GM21825 (cell line): ENCODE data around the gene SMIM45.
"Not testable (repeated sequence)": the region's sequence is repeated elsewhere in the genome, so short reads cannot be mapped to it uniquely, and the experiment has no call there.

Experiments
- ATAC-seq: cut with Tn5 transposase; IDR thresholded peaks from one replicate; pipeline ENCODE4 v1.9.1; 2021; ENCODE audit warnings: mild to moderate bottlenecking, moderate library complexity; ENCODE audit not compliant: unreplicated experiment

The SMIM45 gene

DNA sequence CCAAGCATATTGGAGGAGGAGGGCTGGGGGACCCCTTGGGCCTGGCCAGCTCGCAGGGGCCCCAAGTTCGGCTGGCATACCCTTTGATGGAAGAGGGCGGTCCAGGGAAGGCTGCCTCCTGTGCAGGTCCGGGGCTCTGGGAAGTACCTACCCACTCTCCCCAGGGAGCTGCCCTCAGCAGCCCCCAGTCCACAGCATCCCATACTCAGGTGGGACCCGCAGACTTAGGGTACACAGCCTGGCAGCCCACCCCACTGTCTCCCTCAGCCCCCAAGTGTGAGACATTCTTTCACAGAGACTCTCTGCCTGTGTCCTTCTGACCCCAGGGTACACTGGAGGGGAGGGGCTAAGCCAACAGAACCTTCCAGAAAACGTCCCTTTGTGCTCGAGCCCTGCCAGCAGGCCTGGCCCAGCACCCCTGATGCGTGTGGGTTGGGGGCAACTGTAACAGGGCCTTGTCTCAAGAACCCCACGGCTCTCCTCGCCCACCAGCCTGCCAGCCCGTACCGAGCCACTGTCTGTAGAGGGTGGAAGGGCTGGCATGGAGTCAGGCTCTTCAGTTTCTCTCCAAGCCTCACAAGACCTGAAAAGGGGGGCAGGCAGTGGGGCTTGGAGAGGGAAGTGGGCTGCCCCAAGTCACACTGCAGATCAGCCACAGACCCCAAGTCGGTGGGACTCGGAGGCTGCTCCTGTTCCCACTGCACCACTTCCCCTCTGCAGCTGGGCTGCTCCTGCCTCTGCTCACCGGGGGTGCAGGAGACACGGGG, 18.4 kb upstream of the SMIM45 start:
- no peak for ATAC-seq

DNA sequence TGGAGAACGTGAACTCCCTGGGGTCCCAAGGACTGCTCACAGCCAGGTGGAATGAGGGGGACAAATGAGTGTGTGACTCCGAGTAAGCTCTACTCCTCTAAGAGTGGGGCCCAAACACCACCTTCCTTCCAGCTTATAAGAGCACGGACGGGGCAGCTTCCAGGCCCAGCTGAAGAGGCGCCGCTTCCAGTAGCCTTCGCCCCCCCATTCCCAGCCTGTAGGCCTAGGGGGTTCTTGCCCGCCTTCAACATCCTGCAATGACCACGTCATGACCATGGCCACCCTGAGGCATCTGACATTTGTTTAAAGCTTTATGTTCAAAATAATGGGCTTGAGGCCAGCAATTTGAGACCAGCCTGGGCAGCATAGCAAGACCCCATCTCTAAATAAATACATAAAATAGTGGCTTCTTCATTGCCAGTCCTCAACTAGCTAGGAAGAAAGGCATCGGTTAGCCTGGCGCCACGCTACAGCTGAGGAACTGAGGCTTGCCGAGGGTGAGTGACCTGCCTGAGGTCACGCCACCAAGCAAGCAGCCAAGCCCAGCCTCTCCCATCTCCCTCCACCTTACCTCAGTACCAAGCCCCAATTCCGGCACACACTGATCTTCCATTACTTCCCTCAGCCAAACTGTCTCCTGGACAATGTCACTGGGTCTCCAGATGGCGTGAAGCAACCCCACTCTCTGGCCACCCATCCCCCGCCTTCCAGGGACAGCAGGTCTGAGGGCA, 17.5 kb upstream of the SMIM45 start:
- ATAC-seq: no peak

DNA sequence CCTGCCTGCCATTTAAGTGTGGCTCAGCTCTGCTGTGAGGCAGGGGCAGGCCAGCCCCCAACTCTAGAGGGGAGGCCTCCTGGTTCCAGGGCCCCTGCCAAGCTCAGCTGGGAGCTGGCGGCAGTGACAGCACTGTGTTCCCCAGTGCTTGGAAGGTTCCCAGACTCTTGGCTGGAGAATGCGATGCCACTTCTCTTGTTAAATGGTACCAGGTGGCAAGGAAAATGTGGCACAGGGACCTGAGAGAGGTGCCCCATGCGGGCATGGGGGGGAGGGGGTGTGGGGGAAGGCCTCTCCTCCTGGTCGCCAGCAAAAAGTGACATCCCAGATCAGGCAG, 17.0 kb upstream of the SMIM45 start:
- ATAC-seq: no peak

DNA sequence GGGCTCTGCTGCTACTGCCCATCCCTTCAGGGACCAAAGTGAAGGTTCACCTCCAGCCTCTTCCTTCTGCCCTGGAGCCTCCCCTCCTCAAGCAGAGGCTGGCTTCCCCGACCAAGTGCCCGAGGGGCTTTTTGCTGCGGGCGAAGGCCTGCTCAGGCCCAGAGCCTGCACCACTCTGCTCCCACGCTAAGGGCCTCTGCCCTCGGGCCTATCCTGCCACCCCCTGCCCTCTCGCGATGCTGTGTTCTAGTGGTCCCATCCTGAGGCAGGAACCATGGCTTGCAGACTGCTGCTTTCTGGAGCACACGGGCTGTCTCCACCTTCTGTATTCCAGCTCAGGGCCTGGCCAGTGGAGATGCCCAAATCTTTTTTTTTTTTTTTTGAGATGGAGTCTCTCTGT, 16.4 kb upstream of the SMIM45 start:
- no peak for ATAC-seq

DNA sequence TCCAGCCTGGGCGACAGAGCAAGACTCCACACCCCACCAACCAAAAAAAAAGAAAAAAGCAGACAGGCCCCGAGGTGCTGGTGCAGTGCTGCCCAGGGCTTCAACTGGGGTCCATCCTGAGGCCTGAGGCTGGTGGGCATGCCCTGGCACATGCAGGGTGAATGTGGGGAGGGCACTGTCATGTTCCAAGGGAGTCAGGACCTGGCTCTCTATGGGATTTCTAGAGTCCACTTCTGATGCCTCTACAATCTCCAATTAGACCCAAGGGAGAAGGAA, 15.1 kb upstream of the SMIM45 start:
- ATAC-seq: no peak

DNA sequence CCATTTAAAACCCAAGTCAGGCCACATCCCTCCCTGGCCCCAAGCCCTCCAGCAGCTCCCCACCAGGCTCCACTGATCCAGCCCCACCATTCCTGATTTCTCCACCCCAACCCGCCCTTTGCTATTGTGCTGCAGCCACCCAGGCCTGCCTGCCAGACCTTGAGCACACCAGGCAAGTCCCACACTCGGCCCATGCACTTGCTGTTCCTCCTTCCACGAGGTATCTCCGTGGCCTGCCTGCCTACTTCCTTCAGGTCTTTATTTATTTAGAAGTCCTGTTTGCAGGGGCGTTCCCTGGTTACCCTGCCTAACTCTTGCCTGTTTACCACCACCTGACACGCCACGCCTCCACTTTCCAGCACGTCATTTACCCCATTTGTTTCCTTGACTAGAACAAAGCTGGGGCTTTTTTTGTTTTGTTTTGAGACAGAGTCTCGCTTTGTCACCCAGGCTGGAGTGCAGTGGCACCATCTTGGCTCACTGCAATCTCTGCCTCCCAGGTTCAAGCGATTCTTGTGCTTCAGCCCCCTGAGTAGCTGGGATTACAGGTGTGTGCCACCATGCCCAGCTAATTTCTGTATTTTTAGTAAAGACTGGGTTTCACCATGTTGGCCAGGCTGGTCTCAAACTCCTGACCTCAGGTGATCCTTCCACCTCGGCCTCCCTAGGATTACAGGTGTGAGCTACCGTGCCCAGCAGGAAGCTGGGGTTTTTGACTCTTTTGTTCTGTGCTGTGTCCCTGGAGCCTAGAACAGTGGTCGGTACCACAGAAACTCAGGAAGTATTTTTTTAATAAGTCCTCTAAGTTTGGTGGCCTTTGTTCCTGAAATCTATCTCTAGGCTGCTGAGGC, 11.7 kb upstream of the SMIM45 start:
- ATAC-seq: peak; percentile 47

DNA sequence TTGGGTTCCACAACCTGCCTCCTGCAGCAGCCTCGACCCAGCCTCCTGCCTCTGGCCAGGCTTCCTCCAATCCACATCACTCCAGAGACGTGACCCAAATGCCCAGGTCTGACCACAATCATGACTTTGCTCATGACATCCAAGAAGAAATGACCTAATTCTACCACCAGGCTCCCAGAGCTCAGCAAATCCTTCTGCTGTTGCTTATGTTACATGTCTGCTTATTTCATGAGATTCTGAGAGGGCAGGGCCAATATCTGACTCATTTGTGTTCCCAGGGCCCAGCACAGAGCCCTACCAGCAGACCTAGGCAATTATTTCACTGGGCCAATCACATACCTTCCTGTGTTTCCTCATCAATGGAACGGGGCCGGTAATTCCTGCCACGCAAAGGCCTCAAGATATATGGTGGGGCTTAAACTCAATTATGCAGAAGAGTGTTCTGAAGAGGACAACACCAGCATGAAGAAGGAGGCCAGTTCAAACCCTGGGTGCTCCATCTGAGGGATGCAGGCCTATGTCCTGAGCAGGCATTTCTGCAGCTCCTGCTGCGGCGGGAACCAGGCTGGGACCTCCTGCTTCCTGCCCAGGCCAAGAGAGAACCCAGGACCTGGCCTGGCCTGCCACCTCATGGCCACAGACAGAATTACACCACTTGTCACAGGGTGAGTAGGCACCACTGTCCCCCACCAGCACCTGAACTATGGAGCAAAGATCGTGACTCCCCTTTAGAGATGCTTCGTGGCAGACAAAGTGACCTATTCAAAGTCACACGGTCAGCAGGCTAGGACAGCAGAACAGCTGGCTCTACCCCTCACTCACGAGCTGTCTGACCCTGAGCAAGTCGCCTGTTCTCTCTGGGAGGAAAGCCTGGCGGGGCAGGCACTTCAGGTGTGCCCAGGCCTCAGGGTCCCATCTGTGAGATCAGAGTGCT, 10.9 kb upstream of the SMIM45 start:
- peak; percentile 34 for ATAC-seq

DNA sequence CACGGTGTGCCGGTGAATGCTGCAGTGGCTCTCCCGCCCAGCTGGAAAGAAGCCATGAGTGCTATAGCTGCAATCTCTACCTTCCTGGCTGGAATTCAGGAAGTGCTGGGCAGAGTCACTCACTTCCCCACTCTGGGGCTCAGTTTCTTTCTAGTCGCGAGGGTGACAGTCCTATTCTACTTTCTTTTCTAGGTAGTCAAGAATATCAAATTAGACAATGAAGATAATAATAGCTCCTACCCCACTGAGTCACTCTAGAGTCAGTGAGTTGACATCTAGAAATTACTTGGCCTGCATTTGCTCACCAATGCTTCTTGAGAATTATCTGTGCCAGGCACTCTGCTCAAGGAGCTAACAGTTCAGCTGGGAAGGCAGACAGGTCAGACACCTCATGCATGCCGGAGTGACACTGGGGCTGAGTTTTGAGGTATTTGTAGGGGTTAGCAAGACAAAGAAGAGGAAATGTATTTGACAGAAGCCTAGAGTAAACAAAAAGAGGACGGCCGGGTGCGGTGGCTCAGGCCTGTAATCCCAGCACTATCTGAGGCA, 8.2 kb upstream of the SMIM45 start:
- ATAC-seq: no peak

DNA sequence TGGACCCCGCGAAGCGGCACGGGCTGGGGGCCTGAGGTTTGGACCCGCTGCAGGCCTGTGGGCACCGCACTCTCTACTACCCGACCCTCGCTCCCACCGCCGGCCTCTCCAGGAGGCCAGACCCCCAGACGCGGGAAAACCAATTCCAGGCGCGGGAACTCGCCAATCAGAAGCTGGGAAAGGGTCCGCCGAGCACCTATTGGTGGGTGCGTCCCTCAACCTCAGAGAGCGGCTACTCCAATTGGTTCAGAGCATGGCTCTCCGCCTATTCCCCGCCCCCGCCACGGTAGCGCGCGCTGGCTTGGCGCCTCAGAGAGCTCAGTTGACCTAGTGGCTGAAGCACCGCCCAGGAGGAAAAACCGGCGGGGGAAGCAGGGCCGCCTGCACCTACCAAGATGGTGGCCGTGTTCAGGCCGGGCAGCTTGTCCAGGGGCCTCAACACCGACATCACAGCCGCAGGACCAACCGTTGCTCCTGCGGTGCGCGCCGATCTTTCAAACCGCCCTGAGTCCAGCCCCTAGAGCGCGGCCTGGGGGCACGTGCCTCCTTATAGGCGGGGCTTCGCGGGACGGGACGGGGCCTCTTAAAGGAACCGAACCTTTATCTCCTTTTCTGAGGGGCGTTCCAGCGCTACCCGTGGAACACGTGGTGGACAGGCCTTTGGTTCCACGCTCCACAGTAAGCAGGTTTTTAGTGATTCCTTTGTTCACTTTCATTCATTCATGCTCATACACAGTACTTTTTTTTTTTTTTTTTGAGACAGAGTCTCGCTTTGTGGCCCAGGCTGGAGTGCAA, 5.1 kb upstream of the SMIM45 start, which contains the start of gene CENPM:
TSS of gene CENPM (minus strand) at position 524 of the 795 bp plus-strand sequence. CDS start at position 448, 76 bp downstream.
- peak; percentile 67 for ATAC-seq

DNA sequence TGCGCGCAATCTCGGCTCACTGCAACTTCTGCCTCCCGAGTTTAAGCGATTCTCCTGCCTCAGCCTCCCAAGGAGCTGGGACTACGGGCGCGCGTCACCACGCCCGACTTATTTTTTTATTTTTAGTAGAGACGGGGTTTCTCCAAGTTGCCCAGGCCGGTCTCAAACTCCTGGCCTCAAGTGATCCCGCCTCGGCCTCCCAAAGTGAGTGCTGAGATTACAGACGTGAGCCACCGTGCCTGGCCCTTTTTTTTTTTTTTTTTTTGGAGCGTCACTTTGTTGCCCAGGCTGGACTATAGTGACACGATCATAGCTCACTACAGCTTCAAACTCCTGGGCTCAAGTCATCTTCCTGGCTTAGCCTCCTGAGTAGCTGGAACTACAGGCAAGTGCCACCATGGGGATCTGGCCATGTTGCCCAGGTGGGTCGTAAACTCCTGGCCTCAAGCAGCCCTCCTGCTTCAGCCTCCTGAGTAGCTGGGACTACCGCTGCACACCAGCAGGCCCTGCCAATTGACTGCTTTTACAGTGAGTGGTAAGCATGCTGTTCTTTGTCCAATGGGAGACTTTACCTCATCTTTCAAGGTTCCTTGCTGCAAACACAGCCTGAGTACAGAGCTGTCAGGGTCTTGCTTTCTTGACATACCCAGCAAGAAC, 4.4 kb upstream of the SMIM45 start:
- ATAC-seq: no peak

DNA sequence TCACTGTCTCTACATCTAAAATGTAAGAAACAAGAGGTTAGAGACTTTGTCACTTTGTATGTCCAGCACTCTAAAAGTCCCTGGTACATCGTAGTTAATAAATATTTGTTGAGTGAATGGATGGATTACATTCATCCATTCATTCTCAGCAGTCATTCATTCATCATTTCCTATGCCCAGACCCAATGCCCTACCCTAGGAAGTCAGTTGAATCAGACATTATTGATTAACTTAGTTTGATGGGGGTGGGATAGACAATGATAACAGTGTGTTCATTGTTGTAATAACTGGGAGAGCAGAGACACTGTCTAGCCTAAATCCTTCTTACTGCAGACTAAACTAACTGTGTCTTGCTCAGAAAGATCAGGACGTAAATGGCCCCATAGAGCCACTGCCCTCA, 3.8 kb upstream of the SMIM45 start:
- no peak for ATAC-seq

DNA sequence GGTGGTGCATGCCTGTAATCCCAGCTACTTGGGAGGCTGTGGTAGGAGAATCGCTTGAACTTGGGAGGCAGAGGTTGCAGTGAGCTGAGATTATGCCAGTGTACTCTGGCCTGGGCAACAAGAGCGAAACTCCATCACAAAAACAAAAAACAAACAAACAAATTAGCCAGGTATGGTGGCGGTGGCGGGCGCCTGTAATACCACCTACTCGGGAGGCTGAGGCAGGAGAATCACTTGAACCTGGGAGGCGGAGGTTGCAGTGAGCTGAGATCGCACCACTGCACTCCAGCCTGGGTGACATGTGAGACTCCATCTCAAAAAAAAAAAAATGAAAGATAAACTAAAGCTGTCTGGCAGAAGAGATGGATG, 3.0 kb upstream of the SMIM45 start:
- ATAC-seq: not testable (repeated sequence)

DNA sequence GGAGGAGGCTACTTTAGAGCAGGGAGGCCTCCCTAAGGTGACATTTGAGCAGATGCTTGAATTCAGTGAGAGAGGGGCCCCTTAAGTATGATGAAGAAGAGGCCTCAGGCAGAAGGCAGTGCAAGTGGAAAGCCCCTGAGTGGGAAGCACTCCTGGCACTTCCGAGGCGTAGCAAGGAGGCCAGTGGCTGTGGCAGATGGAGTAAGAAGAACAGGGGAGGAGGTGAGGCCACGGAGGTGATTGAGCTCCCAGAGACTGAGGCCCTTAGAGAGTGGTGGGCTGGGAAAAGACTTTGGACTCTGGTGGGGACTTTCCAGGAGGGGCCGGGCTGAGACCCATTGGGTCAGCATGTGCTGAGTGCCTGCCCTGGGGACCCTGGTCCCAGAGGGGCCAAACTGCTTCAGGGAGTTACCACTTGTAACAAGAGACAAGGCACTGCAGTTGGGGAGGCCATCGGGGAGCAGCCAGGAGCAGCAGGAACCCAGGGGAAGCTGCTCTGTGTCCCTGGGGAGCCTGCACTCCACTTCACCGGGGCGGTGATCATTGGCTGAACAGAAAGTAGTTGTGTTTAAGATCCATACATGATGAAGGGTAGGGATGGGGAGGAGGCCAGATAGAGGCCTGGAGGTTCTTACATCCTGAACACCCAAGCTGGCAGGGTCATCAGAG, 2.5 kb upstream of the SMIM45 start:
- ATAC-seq: no peak

DNA sequence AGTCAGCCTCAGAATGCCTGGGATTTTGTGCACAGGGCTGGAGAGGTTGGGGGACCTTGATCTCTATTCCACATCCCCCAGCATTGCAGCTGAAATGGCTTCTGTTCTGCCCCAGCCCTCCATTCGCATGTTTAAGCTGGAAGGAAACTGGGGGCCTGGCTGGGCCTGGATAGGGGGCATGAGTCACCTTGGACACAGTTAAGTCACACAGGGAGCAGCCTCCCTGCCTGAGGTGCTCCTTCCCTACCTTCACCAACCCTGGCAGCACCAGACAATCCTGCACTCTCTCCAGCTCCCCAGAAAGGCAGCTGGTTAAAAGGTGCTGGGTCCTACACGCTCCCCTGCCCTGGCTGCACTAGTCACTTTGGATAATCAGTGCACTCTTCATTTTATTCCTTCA, 763 bp downstream of the SMIM45 start:
- ATAC-seq: no peak

DNA sequence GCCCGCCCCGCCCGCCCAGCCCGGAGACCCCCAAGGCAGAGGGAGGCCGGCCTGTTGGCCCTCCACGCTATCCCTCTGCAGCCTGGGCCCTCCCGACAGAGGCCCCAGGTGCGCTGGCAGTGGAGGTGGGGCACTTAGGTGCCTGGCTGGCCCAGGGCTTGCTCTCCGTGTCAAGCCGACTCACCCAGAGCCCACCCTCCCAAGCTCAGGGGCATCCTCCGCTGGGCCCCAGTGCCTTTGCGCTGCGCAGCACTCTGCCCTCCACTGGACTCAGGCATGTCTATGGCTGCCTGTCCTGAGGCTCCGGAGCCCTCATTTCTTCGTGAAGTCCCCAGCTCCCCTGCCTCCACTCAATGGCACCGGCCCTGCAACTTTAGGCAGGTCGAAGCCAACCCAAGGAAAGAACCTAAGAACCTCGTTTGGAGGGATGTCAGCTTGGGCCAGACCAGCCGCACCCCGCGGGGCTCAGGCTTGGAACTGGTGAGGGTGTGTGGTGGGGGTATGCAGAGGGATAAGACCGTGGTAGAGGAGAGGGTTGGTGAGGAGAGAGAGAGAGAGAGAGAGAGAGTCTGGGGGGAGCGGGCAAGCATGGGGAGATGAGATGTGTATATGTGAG, 6.1 kb downstream of the SMIM45 start:
- no peak for ATAC-seq

DNA sequence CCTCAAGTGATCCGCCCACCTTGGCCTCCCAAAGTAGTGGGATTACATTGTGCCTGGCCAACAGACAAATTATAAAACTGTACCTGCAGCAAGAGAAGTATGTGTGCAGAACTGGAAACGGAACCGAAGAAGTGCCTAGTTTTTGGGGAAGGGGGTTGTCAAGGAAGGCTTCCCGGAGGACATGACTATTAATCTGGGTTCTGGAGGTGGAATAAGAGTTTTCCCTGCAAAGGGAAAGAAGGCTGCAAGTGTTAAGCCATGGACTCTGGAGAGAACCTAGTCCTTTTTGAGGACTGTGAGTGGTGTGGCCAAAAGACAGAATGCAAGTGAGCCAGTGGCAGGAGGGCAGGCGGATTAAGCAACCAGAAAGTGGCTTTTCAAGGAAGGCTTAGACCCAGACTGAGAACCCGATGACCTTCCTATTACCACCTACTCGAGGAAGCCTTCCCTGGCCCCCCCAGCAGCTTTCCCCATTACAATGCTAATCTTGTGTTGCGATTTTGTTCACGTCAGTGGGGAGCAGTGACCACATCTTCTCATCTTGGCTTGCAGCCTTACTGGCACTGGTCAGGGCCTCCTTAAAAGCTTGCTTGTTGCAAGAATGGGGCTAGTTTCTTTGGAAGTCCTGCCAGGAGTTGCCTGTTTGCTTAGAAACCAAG, 11.6 kb downstream of the SMIM45 start:
- no peak for ATAC-seq

DNA sequence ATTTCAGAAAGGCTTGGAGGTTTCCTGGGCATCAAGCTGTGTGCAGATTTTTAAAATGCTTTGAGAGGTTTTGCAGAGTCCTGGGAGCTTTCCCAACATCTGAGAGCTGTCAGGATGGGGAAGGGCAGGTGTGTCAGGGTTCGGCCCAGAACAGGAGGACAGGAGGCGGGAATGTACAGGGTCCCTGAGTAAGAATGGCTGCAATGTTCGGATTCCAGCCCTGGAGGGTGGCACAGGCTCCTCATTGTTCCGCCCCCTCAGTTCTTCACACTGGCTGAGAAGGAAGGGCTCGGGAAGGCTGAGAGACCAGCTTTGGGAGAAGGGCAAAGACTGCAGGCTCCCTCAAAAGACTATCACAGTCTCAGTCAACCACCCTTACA, 12.2 kb downstream of the SMIM45 start:
- ATAC-seq: no peak

DNA sequence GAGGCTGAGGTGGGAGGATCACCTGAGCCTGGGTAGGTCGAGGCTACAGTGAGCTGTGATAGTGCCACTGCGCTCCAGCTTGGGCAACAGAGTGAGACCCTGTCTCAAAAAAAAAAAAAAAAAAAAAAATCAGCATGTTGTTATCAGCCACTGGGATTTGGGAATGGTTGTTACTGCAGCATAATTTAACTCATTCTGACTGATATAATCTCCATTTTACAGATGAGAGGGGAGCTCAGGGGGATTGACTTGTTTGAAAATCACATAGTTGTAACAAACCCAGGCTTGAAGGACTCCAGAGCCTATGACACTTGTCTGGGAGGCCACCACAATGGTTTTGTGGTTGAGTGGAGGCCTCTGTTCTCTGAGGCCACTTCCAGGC, 14.3 kb downstream of the SMIM45 start:
- ATAC-seq: no peak
